Measurements from ENCODE around the gene JAG2. TPM values are rescaled to one million over a fixed set of nuclear protein-coding genes. Genes with fewer than 3 reads are reported as not detected.

JAG2 gene
- total and polyA plus RNA-seq, 11 donors: 19.1 to 62.4 (median 25.9) TPM

DNA sequence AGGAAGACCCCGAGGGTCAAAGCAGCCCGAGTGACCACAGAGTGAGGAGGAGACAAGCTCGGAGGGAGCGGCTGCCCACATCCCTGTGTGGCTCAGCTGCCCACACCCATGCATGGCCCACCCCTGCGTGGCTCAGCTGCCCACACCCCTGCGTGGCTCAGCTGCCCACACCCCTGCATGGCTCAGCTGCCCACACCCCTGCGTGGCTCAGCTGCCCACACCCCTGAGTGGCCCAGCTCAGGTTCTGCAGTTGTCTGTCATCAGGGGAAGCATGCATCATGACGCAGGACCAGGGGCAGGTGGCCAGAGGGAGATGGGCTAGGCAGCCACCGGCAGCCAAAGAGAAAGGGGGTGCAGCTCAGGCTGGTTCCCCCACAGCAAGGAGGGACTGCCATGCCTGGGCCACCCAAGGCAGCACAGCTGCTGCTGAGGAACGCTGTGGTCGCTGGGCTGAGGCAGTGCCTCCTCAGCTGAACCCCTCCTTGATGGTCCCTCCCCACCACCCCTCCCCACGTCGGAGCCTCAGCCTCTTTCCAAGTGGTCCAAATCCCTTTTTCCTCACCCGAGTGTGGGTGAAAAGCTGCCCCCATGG lies 45.8 kb upstream of the JAG2 start:
- no peak for ATAC-seq
- intact Hi-C loops (cut with DNase I): no loop called here
- Histone ChIP-seq H3K27ac (no peak overlapping the region), H3K9me3 (no peaks in the 10 kb centered on the region), H3K4me1 (peaks cover 0 to 3% (median 0%) of the 10 kb centered on the region in 12 donors), H3K4me3 (no peak overlapping the region), H3K27me3 (no peaks in the 10 kb centered on the region), H3K36me3 (peaks cover 0 to 78% (median 47%) of the 10 kb centered on the region in 9 donors)
- no peak for DNase-seq
- no peak for TF ChIP-seq POLR2A (IDR thresholded peaks at IDR 0.05)
- TF ChIP-seq, protein P1, sequence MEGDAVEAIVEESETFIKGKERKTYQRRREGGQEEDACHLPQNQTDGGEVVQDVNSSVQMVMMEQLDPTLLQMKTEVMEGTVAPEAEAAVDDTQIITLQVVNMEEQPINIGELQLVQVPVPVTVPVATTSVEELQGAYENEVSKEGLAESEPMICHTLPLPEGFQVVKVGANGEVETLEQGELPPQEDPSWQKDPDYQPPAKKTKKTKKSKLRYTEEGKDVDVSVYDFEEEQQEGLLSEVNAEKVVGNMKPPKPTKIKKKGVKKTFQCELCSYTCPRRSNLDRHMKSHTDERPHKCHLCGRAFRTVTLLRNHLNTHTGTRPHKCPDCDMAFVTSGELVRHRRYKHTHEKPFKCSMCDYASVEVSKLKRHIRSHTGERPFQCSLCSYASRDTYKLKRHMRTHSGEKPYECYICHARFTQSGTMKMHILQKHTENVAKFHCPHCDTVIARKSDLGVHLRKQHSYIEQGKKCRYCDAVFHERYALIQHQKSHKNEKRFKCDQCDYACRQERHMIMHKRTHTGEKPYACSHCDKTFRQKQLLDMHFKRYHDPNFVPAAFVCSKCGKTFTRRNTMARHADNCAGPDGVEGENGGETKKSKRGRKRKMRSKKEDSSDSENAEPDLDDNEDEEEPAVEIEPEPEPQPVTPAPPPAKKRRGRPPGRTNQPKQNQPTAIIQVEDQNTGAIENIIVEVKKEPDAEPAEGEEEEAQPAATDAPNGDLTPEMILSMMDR (IDR thresholded peaks at IDR 0.05): no peak
- WGBS, 4 donors: 88 to 92% (median 91%) methylated on average over 8 to 14 of the region's 14 CpGs

DNA sequence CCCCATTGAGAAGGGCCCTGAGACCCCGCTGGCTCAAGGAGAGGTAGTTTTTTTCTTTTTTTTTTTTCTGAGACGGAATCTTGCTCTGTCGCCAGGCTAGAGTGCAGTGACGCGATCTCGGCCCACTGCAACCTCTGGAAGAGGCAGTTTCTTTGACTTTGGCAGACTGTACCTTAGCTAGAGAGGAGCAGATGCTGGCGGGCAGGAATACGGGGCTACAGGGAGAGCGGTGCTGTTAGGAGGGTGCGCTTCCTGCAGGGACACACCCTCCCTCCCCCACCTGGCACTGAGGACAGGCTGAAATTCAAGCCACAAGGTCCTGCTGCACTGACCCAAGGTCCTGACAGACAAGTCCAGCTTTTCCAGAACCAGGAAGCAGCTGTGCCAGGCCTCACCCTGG lies 44.8 kb upstream of the JAG2 start:
- no peak for ATAC-seq
- H3K4me1 ChIP-seq: no peaks in the 10 kb centered on the region
- H3K27ac ChIP-seq: no peak overlapping the region

DNA sequence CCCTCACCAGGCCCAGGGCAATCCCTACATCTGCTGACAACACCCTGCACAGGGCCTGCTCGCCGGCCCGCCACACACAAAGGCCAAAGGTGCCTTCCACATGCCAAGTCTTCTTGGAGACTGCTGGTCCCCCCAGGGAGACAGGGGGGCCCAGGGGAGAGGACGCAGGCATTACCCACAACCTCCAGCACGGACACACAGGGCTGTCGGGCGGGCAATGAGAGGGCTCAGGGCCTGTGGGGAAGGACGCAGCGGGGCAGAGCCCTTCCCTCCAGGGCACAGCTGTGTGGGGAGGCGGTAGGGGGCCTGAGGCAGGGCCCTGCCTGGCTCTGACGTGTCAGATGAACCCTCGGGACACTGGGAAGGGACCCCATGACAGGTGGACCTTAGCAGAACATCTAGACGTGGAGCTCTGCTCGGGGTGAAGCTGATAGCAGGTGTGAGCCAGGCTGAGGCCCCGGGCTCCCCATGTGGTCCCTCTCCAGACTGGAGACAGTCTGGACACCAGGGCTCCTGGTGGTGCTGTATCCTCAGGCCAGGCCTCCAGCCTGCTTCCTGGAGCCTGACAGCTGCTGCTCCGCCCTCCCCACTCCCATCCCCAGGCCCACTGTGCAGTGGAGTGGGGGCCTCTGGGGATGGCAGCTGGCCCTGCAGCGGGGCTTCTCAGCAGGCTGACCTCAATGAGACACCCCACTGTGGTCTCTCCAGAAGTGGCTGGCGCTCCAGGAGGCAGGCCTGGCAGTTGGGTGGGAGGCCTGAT lies 44.1 kb upstream of the JAG2 start:
- DNase-seq: no peak
- Histone ChIP-seq H3K36me3 (peaks cover 0 to 61% (median 34%) of the 10 kb centered on the region in 9 donors), H3K27me3 (no peaks in the 10 kb centered on the region), H3K9me3 (no peaks in the 10 kb centered on the region), H3K27ac (no peak overlapping the region), H3K4me3 (no peak overlapping the region), H3K4me1 (peaks cover 0 to 2% (median 0%) of the 10 kb centered on the region in 12 donors)
- intact Hi-C loops (cut with DNase I): no loop called here
- TF ChIP-seq POLR2A (IDR thresholded peaks at IDR 0.05): no peak
- TF ChIP-seq, protein P1 (IDR thresholded peaks at IDR 0.05): no peak
- ATAC-seq: no peak
- WGBS, 4 donors: 84 to 94% (median 88%) methylated on average over 12 to 18 of the region's 18 CpGs

More for the DNA sequence above, 44.8 kb upstream of the JAG2 start:
- Histone ChIP-seq H3K9me3 (no peaks in the 10 kb centered on the region), H3K36me3 (peaks cover 0 to 67% (median 39%) of the 10 kb centered on the region in 9 donors), H3K4me3 (no peak overlapping the region), H3K27me3 (no peaks in the 10 kb centered on the region)
- intact Hi-C loops (cut with DNase I): no loop called here
- whole genome bisulfite sequencing, 4 donors: 80 to 91% (median 89%) methylated on average over 9 to 10 of the region's 10 CpGs
- no peak for DNase-seq
- TF ChIP-seq, protein P1 (IDR thresholded peaks at IDR 0.05): no peak
- TF ChIP-seq POLR2A (IDR thresholded peaks at IDR 0.05): no peak

DNA sequence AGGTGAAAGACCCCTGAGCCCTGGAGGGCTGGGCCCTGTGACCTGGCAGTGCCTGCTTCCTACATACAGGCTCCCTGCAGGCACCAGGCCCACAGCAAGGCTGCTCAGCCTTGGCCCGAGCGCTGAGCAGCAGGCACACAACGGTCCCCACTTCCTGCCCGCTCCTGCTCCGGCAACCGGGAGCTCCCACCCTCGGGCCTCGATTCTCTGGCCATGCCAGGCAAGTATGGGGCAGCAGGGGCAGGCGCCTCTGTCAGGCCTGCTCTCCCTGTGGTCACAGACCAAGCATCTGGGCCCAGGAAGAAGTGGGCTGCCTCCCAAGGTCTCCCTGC lies 43.1 kb upstream of the JAG2 start:
- Histone ChIP-seq H3K36me3 (peaks cover 0 to 52% (median 24%) of the 10 kb centered on the region in 9 donors), H3K4me1 (peaks cover 0 to 12% (median 8%) of the 10 kb centered on the region in 12 donors)
- WGBS, 4 donors: 88 to 100% (median 89%) methylated on average over 2 to 9 of the region's 9 CpGs; no CpG with 5 or more reads in 1 of the 4 donors

More for the DNA sequence above, 43.1 kb upstream of the JAG2 start:
- H3K27me3 ChIP-seq: no peaks in the 10 kb centered on the region
- DNase-seq (peak in 1 of 5 donors; percentile 17), ATAC-seq (no peak)
- no peak overlapping the region for H3K27ac ChIP-seq
- no peak overlapping the region for H3K4me3 ChIP-seq
- H3K9me3 ChIP-seq: no peaks in the 10 kb centered on the region
- no peak for TF ChIP-seq POLR2A (IDR thresholded peaks at IDR 0.05)
- TF ChIP-seq, protein P1 (IDR thresholded peaks at IDR 0.05): no peak
- intact Hi-C loops (cut with DNase I): no loop called here

Measured in heart left ventricle (tissue), 16 donors.